Glomerular visceral epithelial cell (primary cell): Measurements from ENCODE around the gene PTAR1.

ENCODE experiments used
- DNase-seq: peaks from one replicate; pipeline ENCODE4 v3.0.0-alpha.2; 2016; ENCODE audit errors: extremely low spot score

The PTAR1 gene

DNA sequence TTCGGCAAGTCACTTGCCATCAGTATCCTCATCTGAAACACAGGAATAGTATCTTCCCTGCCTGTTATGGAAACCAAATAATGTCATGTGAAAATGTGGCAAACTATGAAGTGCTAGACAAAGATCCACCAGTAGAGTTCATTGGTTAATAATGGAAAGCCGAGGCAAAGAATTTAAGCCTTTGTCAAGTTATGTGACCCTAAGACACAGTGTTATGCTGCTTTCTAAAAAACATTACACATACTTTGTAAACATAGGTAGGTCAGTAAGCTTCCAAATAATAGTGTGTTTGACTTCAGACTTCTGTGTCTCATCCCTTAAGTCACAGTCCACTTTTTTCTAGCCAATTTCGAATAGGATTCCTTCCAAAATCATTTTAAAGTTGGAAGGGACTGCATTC, 6.0 kb downstream of the PTAR1 start:
- no peak for DNase-seq

DNA sequence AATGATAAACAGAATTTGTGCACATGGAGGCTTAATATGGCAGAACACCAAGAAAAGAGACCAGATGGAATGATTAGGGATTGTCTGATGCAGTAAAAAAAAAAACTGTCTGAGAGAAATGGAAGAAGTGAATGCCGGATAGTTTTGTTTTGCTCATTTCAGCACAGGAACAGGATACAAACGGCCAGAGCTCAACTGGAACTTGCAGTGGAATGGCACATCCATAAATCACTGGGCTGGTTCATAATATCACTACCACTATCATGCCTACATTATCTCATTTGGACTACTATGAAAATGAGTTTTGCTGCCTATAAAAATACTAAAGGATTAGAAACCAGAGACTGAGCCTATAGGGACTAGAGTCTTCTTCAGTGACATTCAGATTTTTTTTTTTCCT, 9.7 kb downstream of the PTAR1 start:
- DNase-seq, result no peak

DNA sequence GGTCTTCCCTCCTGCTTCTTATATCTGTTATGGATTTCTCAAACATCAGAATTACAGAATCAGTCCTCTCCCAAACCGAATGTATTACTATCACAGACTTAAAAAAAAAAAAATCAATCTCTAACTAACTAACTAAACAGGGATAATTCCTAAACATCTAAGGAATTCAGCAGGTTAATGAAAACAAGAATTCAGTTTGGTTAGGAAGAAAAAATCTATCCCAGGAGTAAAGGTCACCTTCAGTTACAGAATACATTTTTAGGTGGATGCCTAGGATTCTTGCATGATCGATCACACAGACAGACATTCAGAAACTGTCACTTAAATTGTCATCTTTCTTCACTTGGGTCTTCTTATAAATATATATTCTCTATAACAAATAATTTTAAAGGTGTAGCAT, 11.5 kb downstream of the PTAR1 start:
- DNase-seq, result no peak

DNA sequence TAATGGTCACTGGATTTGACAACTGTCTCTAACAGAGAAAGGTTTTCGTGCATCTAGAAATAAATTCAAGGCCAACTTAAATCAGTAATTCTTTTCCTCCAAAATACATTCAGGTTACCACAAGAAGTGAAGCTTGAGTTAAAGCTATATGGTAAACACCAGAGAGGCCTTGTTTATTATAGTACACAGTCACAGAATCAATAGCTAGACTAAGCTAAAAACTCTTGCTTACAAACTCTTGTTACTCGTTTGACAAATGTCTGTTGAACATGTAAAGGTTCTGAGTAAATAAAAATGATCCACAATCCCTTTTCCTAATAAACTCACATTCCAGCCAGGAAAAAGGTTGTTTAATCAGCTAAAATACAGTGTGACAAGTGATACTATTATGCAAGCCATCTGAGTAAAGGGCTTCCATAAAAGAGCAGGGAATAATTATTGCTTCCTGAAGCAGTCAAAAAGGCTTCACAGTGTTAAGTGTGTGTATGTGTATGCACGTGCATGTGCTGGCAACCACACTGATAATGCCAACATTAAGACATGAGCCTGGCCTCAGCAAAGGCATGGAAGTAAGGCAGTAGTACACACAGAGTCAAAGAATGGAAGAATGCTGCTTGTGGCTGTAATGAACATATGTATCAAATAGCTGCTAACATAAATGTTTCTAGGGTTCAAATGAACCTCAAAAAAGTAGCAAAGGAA, 12.8 kb downstream of the PTAR1 start:
- no peak for DNase-seq

DNA sequence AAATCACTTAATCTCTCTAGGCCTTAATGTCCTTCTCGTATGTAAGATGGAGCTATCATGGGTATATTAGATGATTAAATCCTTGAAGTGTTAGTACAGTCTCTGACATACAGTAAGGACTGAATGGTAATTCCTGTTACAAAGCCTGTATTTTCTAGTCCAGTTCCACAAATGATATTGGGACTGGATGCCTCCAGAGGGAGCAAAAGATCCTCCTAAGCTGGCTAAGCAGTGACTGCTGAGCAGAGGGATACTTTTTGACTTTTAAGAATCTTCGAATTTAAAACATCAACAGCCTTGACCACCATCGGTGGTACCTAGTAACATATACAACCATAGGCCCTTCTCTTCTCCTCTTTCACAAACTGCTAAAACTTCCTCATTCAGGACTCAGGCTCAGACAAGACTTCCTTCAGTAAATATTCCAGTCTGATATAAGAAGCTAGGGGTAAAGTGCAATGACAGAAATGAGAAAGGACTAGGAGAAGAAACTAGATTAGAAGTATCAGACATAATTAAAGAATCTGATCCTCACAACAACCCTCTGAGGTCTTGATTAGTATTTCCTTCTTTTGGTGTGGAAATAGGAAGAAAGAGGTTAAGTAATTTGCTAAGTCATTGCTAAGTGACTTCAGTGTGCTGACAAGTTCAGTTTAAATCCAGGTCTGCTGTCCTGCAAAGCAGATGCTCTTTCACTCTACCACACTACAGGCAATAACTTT, 13.9 kb downstream of the PTAR1 start:
- peak; percentile 11 for DNase-seq

DNA sequence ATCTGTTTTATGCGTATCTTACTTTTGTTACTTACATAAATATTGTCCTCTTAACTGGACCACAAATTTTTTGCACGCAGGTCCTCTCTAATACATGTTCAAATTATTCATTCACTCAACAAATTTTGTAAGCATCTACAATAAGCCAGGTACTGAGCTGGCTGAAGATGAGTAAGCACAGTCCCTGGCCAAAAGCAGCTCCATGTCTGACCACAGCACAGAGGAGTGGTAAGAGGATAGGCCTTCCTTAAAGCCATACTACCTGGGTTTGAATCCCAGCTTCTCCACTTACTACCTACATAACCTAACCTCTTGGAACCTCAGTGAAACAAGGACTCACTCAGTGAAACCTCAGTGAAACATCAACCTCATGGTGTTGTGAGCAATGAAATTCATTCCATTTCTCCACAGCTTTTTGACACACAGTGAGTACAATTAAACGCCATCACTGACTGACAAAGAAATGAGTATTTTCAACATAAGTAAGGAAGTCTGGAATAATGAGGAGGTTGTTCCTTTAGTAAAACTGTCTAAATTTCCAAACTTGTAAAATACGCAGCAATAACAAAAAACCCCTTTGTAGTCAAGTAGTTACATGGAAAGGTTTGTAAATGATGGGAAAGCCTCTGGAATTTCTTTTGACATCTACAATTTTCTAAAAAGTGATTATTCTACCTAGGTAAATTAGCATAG, 15.0 kb downstream of the PTAR1 start:
- DNase-seq, result peak; percentile 30

DNA sequence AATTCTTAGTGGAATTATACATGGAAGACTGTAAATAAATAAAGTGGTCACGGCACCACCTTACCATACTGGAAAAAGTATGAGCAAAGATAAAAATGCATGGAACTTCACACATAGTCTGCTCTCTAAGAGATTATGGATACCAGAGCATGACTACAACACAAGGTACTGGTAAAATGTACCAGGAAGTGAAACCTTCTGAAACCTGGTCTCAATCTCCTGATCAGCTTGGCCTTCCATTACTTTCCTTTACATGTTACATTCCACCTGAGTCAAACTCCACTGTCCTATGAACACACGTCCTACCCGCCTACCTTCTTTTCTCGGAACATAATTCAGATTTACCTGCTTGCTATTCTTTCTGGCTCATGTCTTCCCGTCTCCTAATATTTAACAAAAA, 15.9 kb downstream of the PTAR1 start:
- no peak for DNase-seq

DNA sequence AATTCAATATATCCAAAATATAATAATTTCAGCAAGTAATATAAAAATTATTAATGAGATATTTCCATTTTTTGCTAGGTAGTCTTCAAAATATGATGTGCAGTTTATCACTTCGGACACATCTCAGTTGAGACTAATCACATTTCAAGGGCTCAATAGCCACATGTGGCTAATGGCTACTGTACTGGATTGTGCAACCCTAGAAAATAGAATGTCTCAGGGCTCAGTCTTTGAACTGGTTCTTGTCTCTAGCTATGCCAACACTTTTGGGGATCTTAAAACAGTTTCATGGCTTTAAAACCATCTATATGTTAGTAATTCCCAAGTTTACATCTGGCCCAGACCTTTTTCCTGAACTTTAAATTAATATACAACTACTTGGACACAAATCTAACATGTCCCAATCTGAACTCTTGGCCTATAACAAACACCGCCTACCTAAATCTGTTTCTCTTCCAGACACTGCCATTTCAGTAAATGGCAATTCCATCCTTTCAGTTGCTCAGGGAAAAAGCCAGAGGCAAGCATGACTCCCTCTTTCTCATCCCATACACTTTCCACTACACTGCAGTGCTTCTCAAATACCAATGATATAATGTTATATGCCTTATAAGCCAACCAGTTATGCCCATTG, 18.8 kb downstream of the PTAR1 start:
- no peak for DNase-seq

DNA sequence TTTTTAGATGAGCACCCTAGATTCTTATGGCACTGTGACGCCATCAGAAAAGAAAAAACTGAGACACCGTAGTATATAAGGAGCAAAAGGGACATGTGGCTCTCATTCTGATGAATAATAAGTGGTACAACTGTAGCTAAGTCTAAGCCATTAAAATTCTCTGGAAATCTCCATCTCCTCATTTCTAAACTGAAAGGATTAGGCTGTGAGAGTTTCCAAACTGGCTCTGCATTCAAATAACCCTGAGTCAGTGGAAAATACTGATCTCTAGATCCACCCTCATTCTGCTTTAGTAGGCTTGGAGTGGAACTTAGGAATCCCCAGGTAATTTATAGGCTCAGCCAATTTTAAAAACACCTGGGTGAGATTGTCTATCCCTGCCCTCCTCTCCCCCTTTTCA, 28.5 kb downstream of the PTAR1 start:
- no peak for DNase-seq

DNA sequence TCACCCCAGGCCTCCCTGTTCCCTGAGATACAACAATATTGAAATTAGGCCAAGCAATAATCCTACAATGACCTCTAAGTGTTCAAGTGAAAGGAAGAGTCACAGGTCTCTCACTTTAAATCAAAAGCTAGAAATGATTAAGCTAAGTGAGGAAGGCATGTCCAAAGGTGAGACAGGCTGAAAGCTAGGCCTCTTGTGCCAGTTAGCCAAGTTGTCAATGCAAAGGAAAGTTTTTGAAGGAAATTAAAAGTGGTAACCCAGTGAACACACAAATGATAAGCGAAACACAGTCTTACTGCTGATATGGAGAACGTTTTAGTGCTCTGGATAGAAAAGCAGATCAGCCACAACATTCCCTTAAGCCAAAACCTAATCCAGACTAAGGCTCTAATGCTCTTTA, 39.8 kb downstream of the PTAR1 start:
- no peak for DNase-seq

DNA sequence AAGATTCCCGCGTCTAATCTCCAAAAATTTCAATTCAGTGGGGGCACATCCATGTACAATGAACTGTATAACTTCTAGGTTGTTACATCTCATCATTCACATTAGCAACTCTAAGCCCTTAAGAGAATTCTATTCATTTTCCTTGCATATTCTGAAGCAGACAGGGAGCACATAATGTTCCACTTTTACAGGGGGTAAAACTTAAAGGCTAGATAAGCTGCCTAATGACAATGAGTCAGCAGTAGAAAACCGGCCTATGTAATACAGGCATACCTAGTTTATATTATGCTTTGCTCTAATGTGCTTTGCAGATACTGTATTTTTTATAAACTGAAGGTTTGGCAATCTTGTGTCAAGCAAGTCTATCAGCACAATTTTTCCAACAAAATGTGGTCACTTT, 40.4 kb downstream of the PTAR1 start:
- no peak for DNase-seq

DNA sequence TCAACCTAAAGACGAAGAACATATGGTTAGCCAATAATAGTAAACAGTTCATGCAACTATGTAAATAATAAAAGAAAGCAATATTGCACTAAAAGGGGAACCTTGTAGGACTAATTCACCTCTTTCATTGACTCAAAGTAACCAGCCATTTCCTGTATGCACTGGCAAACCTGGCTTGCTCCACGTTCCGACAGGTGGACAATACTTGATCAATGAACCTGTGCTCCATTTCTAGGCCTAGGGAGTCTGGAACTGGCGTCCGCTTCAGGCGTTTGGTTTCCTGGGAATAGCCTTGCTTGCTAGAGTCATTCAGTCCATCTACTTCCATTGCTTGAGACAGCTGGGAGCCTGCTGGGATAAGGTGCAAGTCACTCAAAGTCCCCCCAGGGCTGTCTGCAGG, 41.6 kb downstream of the PTAR1 start:
- no peak for DNase-seq

DNA sequence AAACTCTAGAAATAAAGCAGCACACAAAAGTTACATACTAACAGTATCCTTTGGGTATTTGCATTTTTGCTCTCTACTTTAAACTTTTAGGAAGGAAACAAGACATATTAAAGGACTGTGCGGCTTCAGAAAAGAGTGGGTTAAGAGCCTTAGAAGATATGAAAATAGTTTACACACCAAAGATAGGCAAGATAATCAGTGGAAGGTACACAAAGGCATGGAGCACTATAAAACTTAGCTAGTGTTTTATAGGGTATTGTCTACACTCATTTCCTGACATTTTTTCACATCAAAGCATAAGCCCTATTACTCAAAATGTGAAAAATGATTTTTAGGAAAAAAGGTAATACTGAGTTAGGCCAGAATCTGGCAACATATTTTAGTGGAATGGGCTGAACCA, 44.0 kb downstream of the PTAR1 start:
- no peak for DNase-seq

DNA sequence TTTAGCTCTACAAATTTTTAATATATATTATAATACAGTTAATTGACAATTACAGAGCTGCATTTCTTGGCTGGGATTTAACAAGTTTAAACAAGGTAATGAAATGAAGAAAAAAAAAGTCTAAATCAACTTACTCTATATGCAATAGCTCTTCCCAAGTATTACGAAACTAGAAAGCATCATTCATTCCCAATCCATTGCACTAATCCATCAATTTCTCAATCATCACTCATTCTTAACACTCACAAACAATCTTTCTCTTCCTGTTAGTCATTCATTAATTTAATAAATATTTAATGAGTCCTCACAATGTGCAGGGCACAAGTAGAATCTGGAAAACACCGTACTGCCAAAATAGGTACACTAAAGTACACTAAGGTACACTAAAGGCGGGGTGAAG, 44.7 kb downstream of the PTAR1 start:
- no peak for DNase-seq

DNA sequence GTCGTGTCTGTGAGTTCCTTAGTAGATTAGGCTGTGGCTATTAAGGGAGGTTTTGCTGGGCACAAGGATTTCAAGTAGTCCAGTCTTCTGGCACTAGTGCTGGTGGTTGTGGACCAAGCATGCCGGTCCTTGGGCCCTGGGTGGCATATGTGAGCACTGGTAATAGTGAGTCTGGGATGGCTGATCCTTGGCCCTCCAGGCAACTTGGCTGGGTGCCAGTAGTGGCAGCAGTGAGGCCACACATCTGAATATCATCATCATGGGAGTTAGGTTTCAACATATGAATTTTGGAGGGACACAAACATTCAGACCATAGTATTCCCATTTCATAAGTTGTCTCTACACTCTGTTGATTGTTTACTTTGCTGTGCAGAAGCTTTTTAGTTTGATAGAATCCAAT, 62.3 kb downstream of the PTAR1 start:
- no peak for DNase-seq

DNA sequence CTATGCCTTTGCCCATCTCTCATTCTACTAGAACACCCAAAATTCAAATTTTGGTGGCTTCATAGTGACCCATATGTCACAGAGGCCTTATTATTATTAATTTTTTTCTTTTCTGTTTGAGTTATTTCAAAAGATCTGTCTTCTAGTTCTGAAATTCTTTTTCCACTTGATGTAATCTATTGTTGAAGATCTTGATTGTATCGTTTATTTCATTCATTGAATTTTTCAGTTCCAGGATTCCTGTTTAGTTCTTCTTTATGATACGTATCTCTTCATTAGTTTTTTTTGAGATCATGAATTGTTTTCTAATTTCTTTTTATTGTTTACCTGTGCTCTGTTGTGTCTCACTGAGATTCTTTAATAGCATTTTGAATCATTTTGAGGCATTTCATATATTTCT, 63.0 kb downstream of the PTAR1 start:
- DNase-seq, result no peak

DNA sequence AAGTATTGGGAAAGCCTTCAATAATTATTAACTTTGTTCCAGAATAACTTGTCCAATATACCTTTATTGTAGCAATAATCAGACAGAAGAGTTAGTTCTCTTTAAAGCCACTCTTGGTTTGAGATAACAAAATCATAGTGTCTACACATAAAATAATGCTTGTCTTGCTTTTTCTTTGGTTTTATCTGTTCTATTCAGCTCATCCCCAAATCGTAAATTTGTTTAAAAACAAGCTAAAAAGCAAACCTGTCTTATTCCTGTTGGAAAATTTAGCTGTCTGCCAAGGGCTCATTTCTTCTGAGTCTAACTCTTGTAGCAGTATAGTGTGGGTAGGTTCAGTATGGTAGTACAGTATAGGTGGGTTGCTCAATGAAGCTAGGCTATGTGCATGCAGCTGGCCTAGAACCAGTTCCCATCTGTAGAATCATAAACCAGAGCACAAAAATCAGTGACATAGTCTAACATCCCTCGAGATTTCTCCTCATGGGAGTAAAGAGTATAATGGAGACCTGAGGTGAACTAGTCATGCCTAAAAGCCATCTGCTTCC, 69.7 kb downstream of the PTAR1 start:
- no peak for DNase-seq

DNA sequence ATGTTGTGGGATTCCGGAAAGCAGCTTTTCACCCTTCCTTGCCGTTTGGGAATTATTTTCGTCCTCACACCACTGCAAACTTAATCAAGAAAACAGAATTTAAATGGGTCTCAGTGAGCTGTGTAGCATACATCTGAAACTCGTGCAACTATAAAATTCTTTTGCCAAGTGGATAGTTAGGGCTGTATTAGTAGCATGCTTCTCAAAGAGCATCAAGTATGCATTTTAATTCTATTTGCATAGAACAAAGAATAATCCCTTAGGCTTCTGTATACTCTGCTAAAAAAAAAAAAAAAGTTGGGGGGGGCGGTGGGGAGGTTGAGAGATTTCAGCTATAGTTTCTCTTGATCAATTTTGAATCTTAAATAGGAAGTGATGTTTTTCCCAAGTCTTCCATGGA, 75.9 kb downstream of the PTAR1 start:
- no peak for DNase-seq

DNA sequence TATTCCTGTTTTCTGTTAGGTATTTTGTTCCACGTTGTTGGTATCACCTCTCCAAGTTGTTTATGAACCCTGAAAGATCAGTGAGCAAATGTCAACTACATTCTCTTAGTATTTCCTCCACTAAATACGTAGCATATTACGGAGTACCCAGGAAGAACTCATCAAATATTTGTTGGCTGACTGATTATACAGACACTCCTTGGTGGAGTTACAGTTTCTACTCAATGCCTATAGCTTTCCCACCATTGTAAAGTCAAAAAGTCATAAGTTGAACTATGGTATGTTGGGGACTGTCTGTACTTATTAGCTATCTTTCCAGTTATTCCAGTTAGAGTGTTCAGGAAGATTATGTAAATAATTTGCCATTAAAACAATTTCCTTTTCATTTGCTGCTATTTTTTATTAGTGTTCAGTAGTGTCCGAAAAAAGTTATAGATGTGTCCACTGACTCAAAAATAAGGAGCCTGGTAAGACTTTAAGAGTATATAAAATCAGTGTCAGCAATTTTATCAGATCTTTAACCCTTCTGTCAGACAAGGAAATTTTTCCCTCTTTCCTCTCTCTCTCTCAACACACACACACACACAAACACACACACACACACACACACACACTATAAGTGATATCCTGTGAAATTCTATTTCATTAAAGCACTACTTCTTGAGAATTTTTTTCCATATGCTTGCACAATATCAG, 80.8 kb downstream of the PTAR1 start:
- no peak for DNase-seq

DNA sequence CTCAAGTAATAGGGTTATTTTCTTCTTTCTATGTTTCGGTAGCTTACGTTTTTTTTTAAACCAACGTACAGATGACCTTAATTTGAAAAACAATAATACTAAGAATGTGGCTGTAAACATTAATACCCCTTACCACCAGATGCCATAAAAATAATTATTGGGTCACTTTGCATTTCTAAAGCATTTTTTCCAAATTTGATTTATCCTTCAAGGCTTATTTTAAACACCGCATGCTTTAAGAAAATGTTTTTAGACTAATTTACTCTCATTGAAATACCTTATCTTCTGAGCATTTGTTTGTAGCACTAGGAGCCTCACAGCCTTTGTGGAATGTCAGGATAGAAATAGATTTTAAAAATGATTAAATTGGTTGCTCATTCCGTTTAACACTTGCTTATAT, 81.9 kb downstream of the PTAR1 start:
- DNase-seq, result no peak

DNA sequence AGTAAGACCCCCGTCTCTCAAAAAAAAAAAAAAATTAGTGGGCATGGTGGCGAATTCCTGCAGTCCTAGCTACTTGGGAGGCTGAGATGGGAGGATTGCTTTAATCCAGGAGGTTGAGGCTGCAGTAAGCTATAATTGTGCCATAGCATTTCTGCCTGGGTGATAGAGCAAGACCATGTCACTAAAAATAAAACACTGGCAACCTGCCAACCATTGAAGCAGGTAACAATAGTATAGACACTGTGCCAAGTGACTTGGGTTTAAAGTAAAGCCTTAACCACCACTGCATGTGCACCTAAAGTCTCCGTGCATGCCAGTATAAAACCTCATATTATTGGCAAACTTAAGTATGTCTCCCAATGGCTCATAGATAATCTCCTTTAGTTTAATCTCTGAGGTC, 84.2 kb downstream of the PTAR1 start:
- no peak for DNase-seq
